ENCODE measurements around the gene RWDD1. TPM values are rescaled to one million over a fixed set of nuclear protein-coding genes. Genes with fewer than 3 reads are reported as not detected.
"Not testable (repeated sequence)": the region's sequence is repeated elsewhere in the genome, so short reads cannot be mapped to it uniquely, and the experiment has no call there.

Gene RWDD1
- polyA plus RNA-seq, 3 donors from 2014 or later, result 69.1 to 87.3 (median 70.4) TPM

DNA sequence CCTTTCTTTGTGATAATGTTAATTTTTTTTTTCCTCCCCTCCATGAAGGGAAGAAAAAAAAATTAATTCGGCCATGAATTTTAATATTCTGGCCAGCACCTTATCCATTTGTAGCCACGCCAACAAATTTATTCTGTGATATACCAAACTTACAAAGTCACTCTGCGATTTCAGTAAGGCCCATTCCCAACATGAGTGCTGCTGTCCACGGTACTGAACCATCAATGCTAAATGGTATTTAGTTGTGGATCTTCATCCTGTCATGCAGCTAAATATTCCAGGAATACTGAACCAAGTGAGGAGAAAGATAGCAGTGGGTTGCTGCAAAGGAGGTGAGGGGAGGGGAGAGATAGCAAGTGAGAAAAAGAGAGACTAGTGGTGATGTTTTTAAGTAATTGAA lies 25.5 kb downstream of the RWDD1 start:
- no peak overlapping the region for H3K27ac Mint-ChIP-seq
- peaks cover 21 to 54% (median 49%) of the 10 kb centered on the region in 3 donors for H3K36me3 Mint-ChIP-seq
- peaks cover 0 to 2% (median 0%) of the 10 kb centered on the region in 3 donors for H3K27me3 Mint-ChIP-seq (ENCODE audit: low read depth in 3 of 3)
- no peak overlapping the region for H3K4me3 Mint-ChIP-seq
- H3K9me3 Mint-ChIP-seq, result no peaks in the 10 kb centered on the region
- no peak for DNase-seq
- H3K4me1 Mint-ChIP-seq, result no peaks in the 10 kb centered on the region

DNA sequence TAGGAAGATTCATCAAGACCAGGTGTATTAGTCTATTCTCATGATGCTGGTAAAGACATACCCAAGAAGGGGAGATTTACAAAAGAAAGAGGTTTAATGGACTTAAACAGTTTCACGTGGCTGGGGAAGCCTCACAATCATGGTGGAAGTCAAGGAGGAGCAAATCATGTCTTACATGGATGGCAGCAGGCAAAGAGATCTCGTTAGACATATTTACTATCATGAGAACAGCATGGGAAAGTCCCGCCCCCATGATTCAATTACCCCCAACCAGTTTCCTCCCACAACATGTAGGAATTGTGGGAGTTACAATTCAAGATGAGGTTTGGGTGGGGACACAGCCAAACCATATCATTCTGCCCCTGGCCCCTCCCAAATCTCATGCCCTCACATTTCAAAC lies 32.6 kb downstream of the RWDD1 start:
- not testable (repeated sequence) for DNase-seq; H3K27ac Mint-ChIP-seq; H3K4me1 Mint-ChIP-seq; H3K4me3 Mint-ChIP-seq; H3K27me3 Mint-ChIP-seq (ENCODE audit: low read depth in 3 of 3)
- H3K9me3 Mint-ChIP-seq, result peaks cover 0 to 12% (median 0%) of the 10 kb centered on the region in 6 donors
- H3K36me3 Mint-ChIP-seq, result peaks cover 32 to 68% (median 56%) of the 10 kb centered on the region in 3 donors

DNA sequence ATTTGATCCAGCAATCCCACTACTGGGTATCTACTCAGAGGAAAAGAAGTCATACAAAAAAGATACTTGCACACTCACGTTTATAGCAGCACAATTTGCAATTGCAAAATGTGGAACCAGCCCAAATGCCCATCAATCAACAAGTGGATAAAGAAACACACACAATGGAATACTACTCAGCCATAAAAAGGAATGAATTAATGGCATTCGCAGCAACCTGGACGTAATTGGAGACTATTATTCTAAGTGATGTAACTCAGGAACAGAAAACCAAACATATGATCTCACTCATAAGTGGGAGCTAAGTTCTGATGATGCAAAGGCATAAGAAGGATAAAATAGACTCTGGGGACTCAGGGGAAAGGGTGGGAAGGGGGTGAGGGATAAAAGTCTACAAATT lies 33.6 kb downstream of the RWDD1 start:
- not testable (repeated sequence) for H3K4me3 Mint-ChIP-seq; H3K27me3 Mint-ChIP-seq (ENCODE audit: low read depth in 3 of 3); H3K27ac Mint-ChIP-seq; DNase-seq; H3K4me1 Mint-ChIP-seq
- H3K9me3 Mint-ChIP-seq, result peaks cover 0 to 12% (median 0%) of the 10 kb centered on the region in 6 donors
- H3K36me3 Mint-ChIP-seq, result peaks cover 32 to 65% (median 51%) of the 10 kb centered on the region in 3 donors

DNA sequence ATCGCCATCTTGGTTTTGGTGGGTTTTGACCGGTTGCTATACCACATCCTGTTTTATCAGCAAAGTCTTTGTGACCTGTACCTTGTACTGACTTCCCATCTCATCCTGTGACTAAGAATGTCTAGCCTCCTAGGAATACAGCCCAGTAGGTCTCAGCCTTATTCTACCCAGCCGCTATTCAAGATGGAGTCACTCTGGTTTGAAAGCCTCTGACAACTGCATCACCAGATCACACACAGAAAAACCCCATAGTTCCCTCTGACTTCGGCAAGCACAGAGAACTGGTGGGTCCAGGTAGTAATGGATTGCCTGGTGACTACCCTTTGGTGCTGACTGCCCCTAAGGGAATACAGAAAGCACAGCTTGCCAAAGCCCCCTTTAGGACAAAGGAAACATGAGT lies 34.6 kb downstream of the RWDD1 start:
- Mint-ChIP-seq H3K27ac (no peak overlapping the region), H3K36me3 (peaks cover 32 to 65% (median 44%) of the 10 kb centered on the region in 3 donors), H3K4me1 (no peaks in the 10 kb centered on the region), H3K9me3 (peaks cover 0 to 12% (median 0%) of the 10 kb centered on the region in 6 donors), H3K27me3 (ENCODE audit: low read depth in 3 of 3) (peaks cover under 1 to 9% (median 5%) of the 10 kb centered on the region in 3 donors), H3K4me3 (no peak overlapping the region)
- no peak for DNase-seq

DNA sequence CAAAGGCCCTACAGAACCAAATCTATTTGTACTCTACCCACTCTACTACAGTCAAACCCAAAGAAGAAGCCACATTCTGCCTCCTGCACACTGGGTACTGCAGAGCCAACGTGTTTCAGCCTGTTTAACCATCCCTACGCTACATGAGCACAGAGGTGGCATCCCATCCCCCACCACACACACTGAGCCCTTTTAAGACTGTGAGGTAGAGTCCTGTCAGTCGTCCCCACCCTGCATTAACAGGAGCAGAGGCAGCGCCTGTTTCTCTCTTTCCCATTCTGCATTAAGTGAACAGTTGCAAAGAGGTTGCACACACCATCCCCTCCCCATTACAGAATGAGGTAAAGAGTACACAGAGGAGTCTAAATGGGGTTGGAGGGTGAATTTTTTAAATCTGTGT lies 39.8 kb downstream of the RWDD1 start:
- peaks cover 0 to 19% (median 13%) of the 10 kb centered on the region in 3 donors for H3K36me3 Mint-ChIP-seq
- H3K4me3 Mint-ChIP-seq, result no peak overlapping the region
- H3K9me3 Mint-ChIP-seq, result no peaks in the 10 kb centered on the region
- H3K4me1 Mint-ChIP-seq, result peaks cover 3% of the 10 kb centered on the region in 2 donors
- DNase-seq, result no peak
- H3K27ac Mint-ChIP-seq, result no peak overlapping the region
- peaks cover 5 to 9% (median 9%) of the 10 kb centered on the region in 3 donors for H3K27me3 Mint-ChIP-seq (ENCODE audit: low read depth in 3 of 3)

DNA sequence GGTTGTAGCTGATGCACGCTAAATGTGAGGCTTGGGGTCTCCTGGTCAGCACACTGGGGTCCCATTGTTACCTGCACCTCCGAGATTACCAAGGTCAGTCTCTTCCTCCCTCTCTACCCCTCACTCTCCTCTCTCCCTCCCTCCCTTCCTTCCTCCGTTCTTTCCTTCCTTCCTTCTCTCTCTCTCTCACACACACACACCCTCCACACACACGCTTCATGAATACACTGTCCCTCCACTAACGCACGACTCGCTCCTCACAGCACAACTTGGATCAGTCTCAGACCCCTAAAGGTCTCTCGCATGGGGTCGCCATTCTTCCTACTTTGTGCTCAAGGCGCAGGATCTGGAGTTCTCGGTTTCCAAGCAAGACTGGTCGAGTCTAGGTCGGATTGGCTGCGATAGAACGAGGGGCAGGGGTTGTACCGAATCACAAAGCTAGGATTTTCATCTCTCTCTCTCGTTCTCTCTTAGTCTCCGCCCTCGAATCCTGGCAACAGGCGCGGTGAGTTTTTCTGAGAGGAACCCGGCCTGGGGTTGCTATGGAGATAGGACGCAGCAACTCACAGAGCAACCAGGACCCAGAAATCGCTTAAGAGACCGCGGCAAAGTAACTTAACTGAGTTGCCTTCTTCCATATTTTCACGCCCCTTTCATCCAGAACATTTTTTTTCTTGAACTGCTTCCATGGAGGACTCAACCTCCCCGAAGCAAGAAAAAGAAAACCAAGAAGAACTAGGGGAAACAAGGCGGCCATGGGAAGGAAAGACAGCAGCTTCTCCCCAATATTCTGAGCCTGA lies 44.8 kb downstream of the RWDD1 start, which contains the start of gene RSPH4A:
Gene RSPH4A (plus strand): TSS at position 543 of the 800 bp plus-strand sequence. CDS start 145 bp downstream, at position 688.
- H3K4me3 Mint-ChIP-seq, result peak within 1 kb of the TSS; percentile 57 to 90 (median 74)
- peak within 1 kb of the TSS in 4 of 6 donors; percentile 6 to 48 (median 34) for H3K27ac Mint-ChIP-seq
- H3K36me3 Mint-ChIP-seq, result peaks cover 0 to 10% (median 0%) of the 10 kb centered on the region in 3 donors
- H3K4me1 Mint-ChIP-seq, result peaks cover 14 to 19% of the 10 kb centered on the region in 2 donors
- H3K27me3 Mint-ChIP-seq (ENCODE audit: low read depth in 3 of 3), result peaks cover 0 to 12% (median 8%) of the 10 kb centered on the region in 3 donors
- DNase-seq, result peak; percentile 45 to 63 (median 47)
- no peaks in the 10 kb centered on the region for H3K9me3 Mint-ChIP-seq

DNA sequence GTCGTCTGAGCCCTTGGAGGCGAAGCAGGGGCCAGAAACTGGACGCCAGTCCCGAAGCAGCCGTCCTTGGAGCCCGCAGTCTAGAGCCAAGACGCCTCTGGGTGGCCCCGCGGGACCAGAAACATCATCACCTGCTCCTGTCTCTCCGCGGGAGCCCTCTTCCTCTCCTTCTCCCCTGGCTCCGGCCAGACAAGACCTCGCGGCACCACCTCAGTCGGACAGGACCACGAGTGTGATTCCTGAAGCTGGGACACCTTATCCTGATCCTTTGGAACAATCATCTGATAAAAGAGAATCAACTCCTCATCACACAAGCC lies 45.4 kb downstream of the RWDD1 start:
- Mint-ChIP-seq H3K4me3 (peak overlapping the region; percentile 57 to 90 (median 74)), H3K27ac (peak overlapping the region in 2 of 6 donors; percentile 6 to 48), H3K36me3 (peaks cover 0 to 12% (median 0%) of the 10 kb centered on the region in 3 donors), H3K4me1 (peaks cover 14 to 19% of the 10 kb centered on the region in 2 donors), H3K9me3 (no peaks in the 10 kb centered on the region), H3K27me3 (ENCODE audit: low read depth in 3 of 3) (peaks cover 0 to 10% (median 8%) of the 10 kb centered on the region in 3 donors)
- DNase-seq, result no peak

DNA sequence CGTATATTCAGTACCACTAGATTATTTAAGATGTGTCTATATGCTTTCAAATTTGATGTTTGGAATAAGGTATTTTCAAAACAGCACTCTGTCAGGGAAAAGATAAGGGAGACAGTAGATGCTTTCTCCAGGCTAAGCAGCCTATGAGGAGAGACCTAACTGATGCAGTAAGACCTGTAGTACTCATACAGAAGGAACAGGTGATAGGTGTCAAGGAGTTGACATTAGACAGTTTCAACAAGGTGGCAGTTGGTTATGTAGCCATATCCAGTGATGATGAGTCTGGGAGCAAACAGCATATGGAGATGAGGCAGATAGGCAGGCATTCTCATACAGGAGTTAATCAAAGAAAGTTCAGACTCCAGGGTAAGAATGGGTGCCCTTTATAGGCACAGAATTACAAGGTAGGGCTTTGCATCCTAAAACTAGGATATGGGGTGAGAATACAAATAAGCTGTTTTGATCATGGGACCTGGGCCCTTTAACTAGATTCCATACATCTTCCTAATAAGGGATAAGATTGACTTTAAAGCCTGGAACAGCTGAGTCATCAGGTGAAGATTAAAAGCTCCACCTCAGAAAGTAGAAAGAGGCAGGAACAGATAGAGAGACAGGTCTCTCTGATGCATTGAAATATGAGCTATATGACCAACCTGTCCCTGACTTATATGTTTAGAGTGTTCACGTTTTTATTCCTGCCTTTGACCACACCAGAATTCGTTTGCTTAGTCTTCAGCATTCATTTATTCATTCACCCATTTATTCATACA lies 52.9 kb downstream of the RWDD1 start:
- no peak overlapping the region for H3K4me3 Mint-ChIP-seq
- peaks cover 0 to 3% (median 0%) of the 10 kb centered on the region in 3 donors for H3K27me3 Mint-ChIP-seq (ENCODE audit: low read depth in 3 of 3)
- H3K36me3 Mint-ChIP-seq, result peaks cover 0 to 4% (median 2%) of the 10 kb centered on the region in 3 donors
- no peaks in the 10 kb centered on the region for H3K4me1 Mint-ChIP-seq
- no peak overlapping the region for H3K27ac Mint-ChIP-seq
- H3K9me3 Mint-ChIP-seq, result no peaks in the 10 kb centered on the region
- DNase-seq, result no peak

DNA sequence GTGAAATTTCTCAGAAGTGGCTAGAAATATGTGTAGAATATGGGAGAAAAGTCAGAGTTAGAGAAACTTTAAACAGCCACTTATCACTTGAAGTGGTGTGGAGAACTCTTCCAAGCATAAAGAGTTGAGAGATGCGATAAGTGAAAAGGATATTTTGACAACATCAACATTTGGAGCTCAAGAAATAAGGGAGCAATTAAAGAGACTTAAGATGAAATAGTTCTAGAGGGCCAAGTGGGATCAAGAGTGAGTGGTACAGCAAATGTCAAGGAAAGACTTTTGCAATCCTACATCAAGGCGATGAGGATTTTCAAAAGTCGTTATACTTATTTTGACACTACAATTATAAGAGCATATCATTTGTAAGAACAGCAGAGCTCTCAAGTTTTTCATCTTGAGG lies 54.6 kb downstream of the RWDD1 start:
- no peak for DNase-seq
- no peak overlapping the region for H3K4me3 Mint-ChIP-seq
- H3K27me3 Mint-ChIP-seq (ENCODE audit: low read depth in 3 of 3), result peaks cover 0 to 3% (median 0%) of the 10 kb centered on the region in 3 donors
- peaks cover 0 to under 1% of the 10 kb centered on the region in 2 donors for H3K4me1 Mint-ChIP-seq
- no peak overlapping the region for H3K27ac Mint-ChIP-seq
- H3K9me3 Mint-ChIP-seq, result no peaks in the 10 kb centered on the region
- peaks cover 0 to 4% (median 2%) of the 10 kb centered on the region in 3 donors for H3K36me3 Mint-ChIP-seq

DNA sequence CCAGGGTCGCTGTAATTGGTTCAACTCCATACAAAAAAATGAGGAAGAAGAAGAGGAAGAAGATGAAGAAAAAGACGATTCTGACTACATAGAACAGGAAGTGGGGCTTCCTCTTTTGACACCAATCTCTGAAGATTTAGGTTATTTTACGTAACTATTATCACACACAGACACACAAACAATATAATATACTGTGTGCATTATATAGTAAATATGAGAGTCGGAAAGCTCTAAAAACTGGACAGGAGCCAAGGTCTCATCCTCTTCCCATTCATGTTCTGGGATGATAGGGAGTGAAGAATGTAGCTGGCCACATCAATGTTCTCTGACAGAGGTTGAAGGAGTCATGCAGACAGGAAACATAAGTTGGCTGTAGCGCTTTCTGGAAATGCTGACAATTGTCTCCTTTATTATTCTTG lies 58.3 kb downstream of the RWDD1 start:
- no peak overlapping the region for H3K27ac Mint-ChIP-seq
- no peak overlapping the region for H3K4me3 Mint-ChIP-seq
- DNase-seq, result no peak
- no peaks in the 10 kb centered on the region for H3K9me3 Mint-ChIP-seq
- peaks cover 7 to 24% (median 9%) of the 10 kb centered on the region in 3 donors for H3K36me3 Mint-ChIP-seq
- peaks cover 0 to 2% (median 0%) of the 10 kb centered on the region in 3 donors for H3K27me3 Mint-ChIP-seq (ENCODE audit: low read depth in 3 of 3)
- H3K4me1 Mint-ChIP-seq, result peaks cover 12 to 17% of the 10 kb centered on the region in 2 donors

DNA sequence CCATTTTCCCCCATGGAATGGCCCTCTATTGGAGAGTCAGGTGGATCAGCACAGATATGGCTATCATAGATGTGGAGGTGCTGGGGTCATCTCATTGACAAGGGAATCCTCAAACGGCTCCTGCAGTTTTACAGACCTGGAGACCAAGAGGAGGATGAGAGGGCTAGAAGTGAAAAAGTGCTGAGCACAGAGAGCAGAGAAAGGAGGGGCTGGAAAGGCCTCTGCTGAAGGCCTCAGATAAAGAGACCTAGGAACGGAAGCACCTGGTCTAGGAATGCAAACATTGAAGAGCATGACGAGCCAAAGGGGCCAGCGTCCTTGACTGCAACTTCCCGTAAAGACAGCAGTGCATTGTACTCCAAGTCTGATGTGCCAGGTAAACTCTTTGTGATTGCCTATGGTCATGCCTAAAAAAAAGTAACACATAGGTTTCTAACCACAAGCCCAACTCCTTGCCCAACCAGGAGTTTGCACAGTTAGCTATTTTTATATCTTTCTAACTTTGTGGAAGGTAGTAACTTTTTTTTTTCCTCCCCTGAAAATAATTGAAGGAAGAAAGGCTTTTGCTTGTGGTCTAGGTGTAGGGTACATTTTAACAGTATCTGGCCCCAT lies 60.2 kb downstream of the RWDD1 start:
- Mint-ChIP-seq H3K4me3 (no peak overlapping the region), H3K27ac (peak overlapping the region in 3 of 6 donors; percentile 28 to 51 (median 42)), H3K36me3 (peaks cover 11 to 32% (median 13%) of the 10 kb centered on the region in 3 donors), H3K27me3 (ENCODE audit: low read depth in 3 of 3) (no peaks in the 10 kb centered on the region), H3K9me3 (no peaks in the 10 kb centered on the region), H3K4me1 (peaks cover 12 to 17% of the 10 kb centered on the region in 2 donors)
- DNase-seq, result no peak

DNA sequence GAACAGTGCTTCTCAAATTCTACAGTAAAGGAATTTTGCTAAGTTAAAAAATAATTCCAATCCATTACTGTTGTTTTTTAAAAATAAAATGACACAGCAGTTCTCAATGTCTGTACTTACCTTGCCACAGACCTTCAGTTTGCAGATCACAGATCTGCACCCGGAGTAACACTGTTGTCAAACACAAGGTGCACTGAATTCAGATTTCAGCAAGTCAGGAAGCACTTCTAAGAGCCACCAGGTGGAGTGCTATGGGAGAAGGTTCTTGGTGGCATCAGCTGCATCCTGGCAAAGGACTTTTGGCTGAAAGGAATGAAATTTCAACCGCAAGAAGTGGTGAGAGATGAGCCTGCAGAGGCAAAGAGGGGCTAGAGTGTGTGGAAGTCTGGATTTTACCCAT lies 62.4 kb downstream of the RWDD1 start:
- H3K9me3 Mint-ChIP-seq, result no peaks in the 10 kb centered on the region
- H3K27ac Mint-ChIP-seq, result no peak overlapping the region
- peaks cover 11 to 34% (median 20%) of the 10 kb centered on the region in 3 donors for H3K36me3 Mint-ChIP-seq
- DNase-seq, result no peak
- H3K4me1 Mint-ChIP-seq, result peaks cover 12 to 17% of the 10 kb centered on the region in 2 donors
- no peaks in the 10 kb centered on the region for H3K27me3 Mint-ChIP-seq (ENCODE audit: low read depth in 3 of 3)
- no peak overlapping the region for H3K4me3 Mint-ChIP-seq
